Thyroid gland (tissue), 4 donors: ENCODE results near the gene WNT7A.

ENCODE experiments used
- CTCF ChIP-seq, 6 experiments: fragments of 200-600 bp in 3 of 6; fragments of 450-650 bp in 3 of 6; sonication (generic) in 3 of 6; IDR thresholded peaks; one replicate each; pipeline ENCODE4 v1.5.1; 2016 to 2019; ENCODE audit warnings: antibody characterized with exemption in 6 of 6, mild to moderate bottlenecking in 2 of 6, inconsistent platforms in 1 of 6, moderate library complexity in 1 of 6
- POLR2A ChIP-seq, 2 donors: fragments of 450-650 bp; IDR thresholded peaks; one replicate each; pipeline ENCODE4 v1.6.1; 2017; ENCODE audit warnings: antibody characterized with exemption in 2 of 2, mild to moderate bottlenecking in 2 of 2, moderate library complexity in 1 of 2

- TF ChIP-seq CTCF (IDR thresholded peaks at IDR 0.05), result no peak
- TF ChIP-seq POLR2A (IDR thresholded peaks at IDR 0.05), result no peak
Observed at GRCh38 chr3:13800064-13800463, 79.8 kb downstream of the WNT7A start.
